ENCODE data around the gene COPS3. TPM values are rescaled to one million over a fixed set of nuclear protein-coding genes. Genes with fewer than 3 reads are reported as not detected.

COPS3 gene
- total and polyA plus RNA-seq, 2 of the 4 experiments (the other 2 are of a cell fraction): 71.4 to 144 TPM

DNA sequence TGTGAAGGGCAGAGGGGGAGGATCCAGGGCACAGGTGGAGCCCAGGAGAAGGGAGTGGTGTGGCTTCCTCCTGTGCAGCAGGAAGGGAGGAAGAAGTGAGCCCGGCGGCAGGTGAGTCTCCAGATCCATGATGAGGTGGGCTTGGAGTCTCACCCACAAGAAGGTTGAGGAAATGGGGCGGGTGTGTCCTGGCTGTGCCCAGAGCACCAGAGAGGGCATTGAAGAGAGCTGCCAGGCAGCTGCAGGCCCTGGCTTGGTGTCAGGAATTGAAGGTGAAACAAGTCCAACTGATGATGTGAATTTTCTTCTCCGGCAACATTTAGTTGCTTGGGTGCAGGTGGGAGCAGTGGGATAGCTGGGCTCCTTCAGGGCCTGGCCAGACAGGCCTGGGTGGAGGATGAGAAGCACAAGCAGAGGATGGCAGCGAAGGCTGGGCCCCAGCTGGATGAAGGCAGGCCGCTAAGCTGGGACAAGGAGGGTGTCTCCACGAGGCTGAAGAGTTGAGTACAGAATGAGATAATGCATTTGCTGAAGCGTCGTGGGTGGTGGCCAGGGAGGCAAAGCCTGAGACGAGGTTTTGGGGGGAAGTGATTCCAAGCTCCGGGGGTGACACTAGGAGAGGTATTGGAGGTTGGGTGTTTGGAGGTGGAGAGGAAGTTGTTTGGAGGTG is 40.4 kb upstream of the COPS3 start:
- no peak overlapping the region for H4K8ac ChIP-seq (ENCODE audit: low read depth in 2 of 2, low read length in 2 of 2)
- H3K27ac ChIP-seq (ENCODE audit: insufficient read depth, low read length): no peak overlapping the region
- no peak overlapping the region for H4K5ac ChIP-seq (ENCODE audit: low read depth, low read length)
- no peaks in the 10 kb centered on the region for H3K9me3 ChIP-seq (ENCODE audit: control insufficient read depth, insufficient read depth, low read length)
- DNase-seq (no peak), ATAC-seq (ENCODE audit: low read depth) (no peak)
- H3K14ac ChIP-seq (replicated peaks; ENCODE audit: low read depth, low read length): no peak overlapping the region
- no peaks in the 10 kb centered on the region for H3K36me3 ChIP-seq (ENCODE audit: control insufficient read depth, insufficient read depth, low read length)
- H3K4ac ChIP-seq (ENCODE audit: low read depth, low read length): no peak overlapping the region
- H3K4me2 ChIP-seq (ENCODE audit: low read depth, low read length): no peak overlapping the region
- CTCF ChIA-PET: interaction anchor here (0.6 kb wide), 1 partner anchor 319 kb away, joined by 3 read pairs; no protein-coding TSS in a partner anchor
- H3K9ac ChIP-seq (ENCODE audit: low read depth, low read length): no peak overlapping the region
- in situ Hi-C loops (cut with MboI; ENCODE audit: low sequenced_read_pairs): no loop called here
- H2AK5ac ChIP-seq (ENCODE audit: low read depth, low read length): no peak overlapping the region
- no TSS peak for BruUV-seq (replicated peaks)
- no peak for TF ChIP-seq USF2 (IDR thresholded peaks at IDR 0.05; ENCODE audit: low read depth, low read length)
- no peak for TF ChIP-seq RFX5 (IDR thresholded peaks at IDR 0.05; ENCODE audit: low read depth, low read length)
- no peak for TF ChIP-seq POLR2A (IDR thresholded peaks at IDR 0.05; ENCODE audit: low read depth, low read length)
- no peak for TF ChIP-seq ELK1 (IDR thresholded peaks at IDR 0.05; ENCODE audit: borderline replicate concordance, low read depth, low read length)
- no peak for TF ChIP-seq NFE2L2 (IDR thresholded peaks at IDR 0.05; ENCODE audit: low read depth, low read length)
- TF ChIP-seq SMC3 (IDR thresholded peaks at IDR 0.05; ENCODE audit: low read depth, low read length): no peak
- TF ChIP-seq MAZ (IDR thresholded peaks at IDR 0.05; ENCODE audit: borderline replicate concordance, low read depth, low read length): no peak
- TF ChIP-seq CHD1 (IDR thresholded peaks at IDR 0.05; ENCODE audit: low read depth, low read length): no peak
- no peak for TF ChIP-seq CEBPB (IDR thresholded peaks at IDR 0.05; ENCODE audit: low read depth, low read length)
- no peak for TF ChIP-seq MAFK (IDR thresholded peaks at IDR 0.05; ENCODE audit: low read depth, low read length)
- no peak for TF ChIP-seq RCOR1 (IDR thresholded peaks at IDR 0.05; ENCODE audit: insufficient replicate concordance, low read length)
- TF ChIP-seq RAD21 (IDR thresholded peaks at IDR 0.05; ENCODE audit: low read length): no peak
- TF ChIP-seq, protein P1, sequence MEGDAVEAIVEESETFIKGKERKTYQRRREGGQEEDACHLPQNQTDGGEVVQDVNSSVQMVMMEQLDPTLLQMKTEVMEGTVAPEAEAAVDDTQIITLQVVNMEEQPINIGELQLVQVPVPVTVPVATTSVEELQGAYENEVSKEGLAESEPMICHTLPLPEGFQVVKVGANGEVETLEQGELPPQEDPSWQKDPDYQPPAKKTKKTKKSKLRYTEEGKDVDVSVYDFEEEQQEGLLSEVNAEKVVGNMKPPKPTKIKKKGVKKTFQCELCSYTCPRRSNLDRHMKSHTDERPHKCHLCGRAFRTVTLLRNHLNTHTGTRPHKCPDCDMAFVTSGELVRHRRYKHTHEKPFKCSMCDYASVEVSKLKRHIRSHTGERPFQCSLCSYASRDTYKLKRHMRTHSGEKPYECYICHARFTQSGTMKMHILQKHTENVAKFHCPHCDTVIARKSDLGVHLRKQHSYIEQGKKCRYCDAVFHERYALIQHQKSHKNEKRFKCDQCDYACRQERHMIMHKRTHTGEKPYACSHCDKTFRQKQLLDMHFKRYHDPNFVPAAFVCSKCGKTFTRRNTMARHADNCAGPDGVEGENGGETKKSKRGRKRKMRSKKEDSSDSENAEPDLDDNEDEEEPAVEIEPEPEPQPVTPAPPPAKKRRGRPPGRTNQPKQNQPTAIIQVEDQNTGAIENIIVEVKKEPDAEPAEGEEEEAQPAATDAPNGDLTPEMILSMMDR (conservative IDR thresholded peaks at IDR 0.05; ENCODE audit: low read depth, low read length): no peak
- no peak for TF ChIP-seq FOS (IDR thresholded peaks at IDR 0.05; ENCODE audit: low read depth, low read length)
- TF ChIP-seq BHLHE40 (IDR thresholded peaks at IDR 0.05; ENCODE audit: low read depth, low read length): no peak
- TF ChIP-seq MXI1 (IDR thresholded peaks at IDR 0.05; ENCODE audit: borderline replicate concordance, low read depth, low read length): no peak
- H3K9me1 ChIP-seq (ENCODE audit: insufficient read depth, low read length): no peaks in the 10 kb centered on the region
- H2BK15ac ChIP-seq (ENCODE audit: low read depth, low read length): no peak overlapping the region
- peaks cover 6% of the 10 kb centered on the region for H3K27me3 ChIP-seq (ENCODE audit: control insufficient read depth, insufficient read depth, low read length)
- no peak overlapping the region for H3K18ac ChIP-seq (ENCODE audit: low read depth, low read length)
- no peaks in the 10 kb centered on the region for H3K79me1 ChIP-seq (ENCODE audit: low read depth in 1 of 2, low read length in 2 of 2)
- no peak overlapping the region for H3K23ac ChIP-seq (ENCODE audit: low read depth, low read length)
- H2BK120ac ChIP-seq (ENCODE audit: low read depth, low read length): no peak overlapping the region
- POLR2A ChIA-PET (ENCODE audit: unreplicated experiment): no interaction called here
- no peak overlapping the region for H2AFZ ChIP-seq (replicated peaks; ENCODE audit: low read length, poor library complexity)
- 68% methylated on average over 3 of the region's 11 CpGs; no CpG with 5 or more reads in 1 of the 2 experiments for WGBS, 2 experiments (ENCODE audit: extremely low coverage in 2 of 2, insufficient read length in 1 of 2)
- H2BK20ac ChIP-seq (ENCODE audit: low read depth, low read length): no peak overlapping the region
- H2AK9ac ChIP-seq (replicated peaks; ENCODE audit: low read depth, low read length, poor library complexity): no peak overlapping the region
- no peaks in the 10 kb centered on the region for H4K20me1 ChIP-seq (ENCODE audit: insufficient read depth, low read length)
- H3K56ac ChIP-seq (ENCODE audit: extremely low read depth, insufficient read depth, low read length): no peak overlapping the region
- no peak overlapping the region for H3K4me3 ChIP-seq (ENCODE audit: insufficient read depth, low read depth, low read length)
- intact Hi-C loops (cut with micrococcal nuclease): no loop called here
- dilution Hi-C loops (cut with HindIII; ENCODE audit: low sequenced_read_pairs, unreplicated experiment): no loop called here
- H4K91ac ChIP-seq (ENCODE audit: insufficient read depth, low read depth, low read length): no peak overlapping the region
- no peak overlapping the region for H2BK5ac ChIP-seq (ENCODE audit: low read depth, low read length, poor library complexity, severe bottlenecking)
- no peaks in the 10 kb centered on the region for H3K4me1 ChIP-seq (ENCODE audit: control insufficient read depth, insufficient read depth, low read length)
